ENCODE data around the gene RIMOC1. TPM values are rescaled to one million over a fixed set of nuclear protein-coding genes. Genes with fewer than 3 reads are reported as not detected.

RIMOC1 gene
- total and polyA plus RNA-seq, 10 of the 15 experiments (the other 5 are each of a cell fraction or from before 2014, with no cell fraction given), result 3.9 to 33.1 (median 16.0) TPM

DNA sequence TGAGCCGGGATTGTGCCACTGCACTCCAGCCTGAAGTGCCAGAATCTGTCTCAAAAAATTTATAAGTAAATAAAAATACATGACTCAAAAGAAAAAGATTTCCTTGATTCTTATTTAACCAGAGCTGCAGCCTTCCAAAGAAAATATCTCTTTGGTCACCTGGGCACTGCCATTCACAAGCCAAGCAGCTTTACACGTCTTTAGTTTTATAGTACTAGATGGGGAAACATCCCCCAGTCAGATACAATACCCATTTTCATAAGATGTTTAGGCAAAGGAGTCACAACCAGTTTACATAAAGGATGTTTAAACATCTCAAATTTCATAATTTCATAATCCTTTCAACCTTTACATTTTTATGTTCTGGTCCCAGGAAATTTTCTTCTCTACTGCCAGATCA lies 20.2 kb upstream of the RIMOC1 start:
- Histone ChIP-seq H3K4me1 (ENCODE audit: control insufficient read depth, insufficient read depth, low read length) (no peaks in the 10 kb centered on the region), H3K4me3 (no peak overlapping the region), H3K9me3 (replicated peaks; ENCODE audit: control insufficient read depth, insufficient read depth, low read length) (no peaks in the 10 kb centered on the region), H3K36me3 (ENCODE audit: control insufficient read depth in 2 of 2, insufficient read depth in 2 of 2, low read length in 1 of 2) (no peaks in the 10 kb centered on the region), H3K27ac (ENCODE audit: control insufficient read depth, insufficient read depth) (no peak overlapping the region), H2AFZ (ENCODE audit: control insufficient read depth, low read depth, low read length) (no peak overlapping the region), H3K79me2 (ENCODE audit: control insufficient read depth, insufficient read depth, low read length) (no peaks in the 10 kb centered on the region), H3K4me2 (ENCODE audit: control insufficient read depth, insufficient read depth) (no peak overlapping the region), H3K9ac (ENCODE audit: control insufficient read depth, insufficient read depth, low read length) (no peak overlapping the region), H4K20me1 (ENCODE audit: control insufficient read depth, insufficient read depth) (no peaks in the 10 kb centered on the region), H3K27me3 (replicated peaks in 1 of 2; ENCODE audit: control insufficient read depth in 2 of 2, insufficient read depth in 2 of 2, low read length in 1 of 2) (no peaks in the 10 kb centered on the region)
- no peak for TF ChIP-seq NR2F1 (conservative IDR thresholded peaks at IDR 0.05)
- no peak for TF ChIP-seq DPF2 (IDR thresholded peaks at IDR 0.05)
- TF ChIP-seq ZNF274 (IDR thresholded peaks at IDR 0.05; ENCODE audit: insufficient read depth, insufficient read length), result no peak
- no peak for TF ChIP-seq ZNF592 (IDR thresholded peaks at IDR 0.05)
- TF ChIP-seq NR2C1 (IDR thresholded peaks at IDR 0.05), result no peak
- no peak for TF ChIP-seq NKRF (conservative IDR thresholded peaks at IDR 0.05)
- no peak for TF ChIP-seq NR2C2 (IDR thresholded peaks at IDR 0.05; ENCODE audit: borderline replicate concordance, control insufficient read depth, insufficient read length, low read depth)
- no peak for TF ChIP-seq RAD21 (IDR thresholded peaks at IDR 0.05; ENCODE audit: insufficient read depth, low read depth, low read length)
- TF ChIP-seq ZSCAN29 (IDR thresholded peaks at IDR 0.05), result no peak
- TF ChIP-seq KAT2A (conservative IDR thresholded peaks at IDR 0.05; ENCODE audit: control insufficient read depth, low read depth, low read length), result no peak
- TF ChIP-seq CBFB (IDR thresholded peaks at IDR 0.05; ENCODE audit: low read depth), result no peak
- no peak for TF ChIP-seq EP300 (IDR thresholded peaks at IDR 0.05; ENCODE audit: borderline replicate concordance in 1 of 2, control insufficient read depth in 1 of 2, low read depth in 2 of 2, low read length in 2 of 2)
- TF ChIP-seq NBN (IDR thresholded peaks at IDR 0.05), result no peak
- TF ChIP-seq PBX3 (IDR thresholded peaks at IDR 0.05; ENCODE audit: insufficient replicate concordance, low read depth, low read length), result no peak
- TF ChIP-seq GABPA (IDR thresholded peaks at IDR 0.05; ENCODE audit: low read depth), result no peak
- RAD21 ChIA-PET (ENCODE audit: unreplicated experiment), result no interaction called here
- ATAC-seq, result no peak
- no peak for FAIRE-seq
- BruUV-seq (replicated peaks), result no TSS peak
- no peak for DNase-seq (ENCODE audit: low read depth, low spot score)
- intact Hi-C loops (cut with micrococcal nuclease; ENCODE audit: unreplicated experiment), result no loop called here
- 47% methylated on average over 2 of the region's 2 CpGs for WGBS (ENCODE audit: insufficient coverage, insufficient replicate concordance, low lambda C conversion rate, missing lambda C conversion rate)
- in situ Hi-C loops (cut with MboI), result no loop called here
- POLR2A ChIA-PET, result interaction anchor here (0.6 to 0.8 kb wide), 2 partner anchors 9 to 221 kb away, joined by 3 to 4 read pairs; no protein-coding TSS in a partner anchor
- SMC1A ChIA-PET (ENCODE audit: uncharacterized antibody, unreplicated experiment), result interaction anchor here (1.2 kb wide), 1 partner anchor 10 kb away, joined by 3 read pairs; no protein-coding TSS in a partner anchor
- CTCF ChIA-PET, result no interaction called here
